GM20000 (cell line): Measurements from ENCODE around the gene PARD3.

Source experiments
- DNase-seq: peaks from one replicate; pipeline ENCODE4 v3.0.0; 2012; ENCODE audit warnings: low spot score
- TF ChIP-seq, protein P1 (sequence below): IDR thresholded peaks from 2 replicates; pipeline ENCODE4 v1.5.1; 2012; ENCODE audit warnings: mild to moderate bottlenecking, control low read depth; ENCODE audit errors: extremely low read depth, missing control alignments

Gene PARD3

GRCh38 chr10:34240039-34240438 is 575.1 kb downstream of the PARD3 start:
- TF ChIP-seq, protein P1, sequence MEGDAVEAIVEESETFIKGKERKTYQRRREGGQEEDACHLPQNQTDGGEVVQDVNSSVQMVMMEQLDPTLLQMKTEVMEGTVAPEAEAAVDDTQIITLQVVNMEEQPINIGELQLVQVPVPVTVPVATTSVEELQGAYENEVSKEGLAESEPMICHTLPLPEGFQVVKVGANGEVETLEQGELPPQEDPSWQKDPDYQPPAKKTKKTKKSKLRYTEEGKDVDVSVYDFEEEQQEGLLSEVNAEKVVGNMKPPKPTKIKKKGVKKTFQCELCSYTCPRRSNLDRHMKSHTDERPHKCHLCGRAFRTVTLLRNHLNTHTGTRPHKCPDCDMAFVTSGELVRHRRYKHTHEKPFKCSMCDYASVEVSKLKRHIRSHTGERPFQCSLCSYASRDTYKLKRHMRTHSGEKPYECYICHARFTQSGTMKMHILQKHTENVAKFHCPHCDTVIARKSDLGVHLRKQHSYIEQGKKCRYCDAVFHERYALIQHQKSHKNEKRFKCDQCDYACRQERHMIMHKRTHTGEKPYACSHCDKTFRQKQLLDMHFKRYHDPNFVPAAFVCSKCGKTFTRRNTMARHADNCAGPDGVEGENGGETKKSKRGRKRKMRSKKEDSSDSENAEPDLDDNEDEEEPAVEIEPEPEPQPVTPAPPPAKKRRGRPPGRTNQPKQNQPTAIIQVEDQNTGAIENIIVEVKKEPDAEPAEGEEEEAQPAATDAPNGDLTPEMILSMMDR, result no peak
- no peak for DNase-seq

DNA sequence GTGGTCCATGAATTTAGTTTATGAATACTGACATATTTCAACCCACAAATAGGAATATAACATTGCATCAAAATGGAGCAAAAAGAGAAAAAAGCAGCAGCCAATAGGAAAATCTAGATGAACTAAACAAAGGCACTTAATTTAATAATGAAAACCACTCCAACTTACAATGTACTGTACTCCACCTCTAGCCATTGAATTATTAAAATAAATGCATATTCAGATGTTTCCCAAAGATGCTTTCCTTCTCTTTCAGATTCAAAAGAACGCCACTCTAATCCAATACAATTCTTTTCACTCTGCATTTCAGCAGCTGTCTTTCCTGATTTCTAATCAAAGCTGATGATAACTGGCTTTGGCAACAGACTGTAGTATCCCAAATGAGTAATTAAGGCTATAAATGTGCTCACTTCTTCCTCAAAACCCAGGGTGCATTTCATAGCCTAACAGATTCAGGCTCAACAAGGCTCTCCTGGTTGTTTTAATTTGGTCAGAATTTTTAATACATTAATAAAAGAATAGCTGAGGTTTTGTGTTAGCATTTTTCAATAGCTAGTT is 577.1 kb downstream of the PARD3 start:
- DNase-seq, result no peak
- TF ChIP-seq, protein P1, result no peak

DNA sequence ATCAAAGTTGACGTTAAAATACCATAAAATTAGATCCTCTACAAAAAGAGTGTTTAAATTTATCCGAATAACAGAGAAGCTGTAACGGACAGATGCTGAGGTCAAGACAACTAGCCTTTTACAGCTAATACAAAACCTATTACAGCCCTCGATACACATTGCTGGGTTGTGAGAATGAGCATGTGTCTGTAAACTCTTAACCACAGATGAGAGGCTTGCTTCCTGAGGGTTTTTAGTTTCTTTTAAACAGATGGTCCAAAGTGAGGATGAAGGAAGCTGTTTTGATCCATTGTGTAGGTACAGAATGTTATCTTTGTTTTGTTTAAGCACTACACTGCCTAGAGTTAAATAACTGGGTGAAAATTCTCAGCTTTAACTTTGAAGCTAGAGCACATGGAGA is 578.2 kb downstream of the PARD3 start:
- no peak for DNase-seq
- TF ChIP-seq, protein P1, result no peak

DNA sequence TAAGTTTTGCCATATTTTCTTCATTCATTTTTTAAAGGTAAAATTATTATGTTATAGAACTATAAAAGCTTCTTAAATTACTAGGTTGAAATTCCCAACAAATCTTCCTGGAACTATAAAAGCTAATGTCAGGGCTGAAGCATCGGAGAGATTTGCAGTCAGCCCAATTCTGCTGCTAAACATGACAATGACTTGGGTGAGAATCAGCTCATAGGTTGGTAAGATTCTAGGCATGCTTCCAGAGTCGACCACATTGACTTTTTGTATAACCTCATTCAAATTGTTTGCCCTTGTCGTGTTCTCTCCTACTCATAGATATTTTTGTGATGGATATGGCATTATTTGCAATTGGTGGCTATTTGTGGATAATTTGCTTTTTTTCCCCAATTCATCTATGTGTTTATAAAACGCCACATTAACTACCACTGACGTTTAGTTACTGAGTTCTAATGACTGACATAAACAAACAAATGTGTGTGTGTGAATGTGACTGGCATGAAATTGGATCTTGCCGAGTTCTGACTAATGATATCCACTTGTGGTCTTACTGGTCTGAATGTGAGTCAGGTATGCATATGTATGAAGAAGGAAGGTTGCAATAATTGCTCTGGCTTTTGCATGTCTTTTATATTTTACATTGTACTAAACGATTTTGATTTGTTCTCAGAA is 579.8 kb downstream of the PARD3 start:
- TF ChIP-seq, protein P1, result no peak
- no peak for DNase-seq

GRCh38 chr10:34232481-34232880 is 582.6 kb downstream of the PARD3 start:
- DNase-seq, result no peak
- TF ChIP-seq, protein P1, result no peak

DNA sequence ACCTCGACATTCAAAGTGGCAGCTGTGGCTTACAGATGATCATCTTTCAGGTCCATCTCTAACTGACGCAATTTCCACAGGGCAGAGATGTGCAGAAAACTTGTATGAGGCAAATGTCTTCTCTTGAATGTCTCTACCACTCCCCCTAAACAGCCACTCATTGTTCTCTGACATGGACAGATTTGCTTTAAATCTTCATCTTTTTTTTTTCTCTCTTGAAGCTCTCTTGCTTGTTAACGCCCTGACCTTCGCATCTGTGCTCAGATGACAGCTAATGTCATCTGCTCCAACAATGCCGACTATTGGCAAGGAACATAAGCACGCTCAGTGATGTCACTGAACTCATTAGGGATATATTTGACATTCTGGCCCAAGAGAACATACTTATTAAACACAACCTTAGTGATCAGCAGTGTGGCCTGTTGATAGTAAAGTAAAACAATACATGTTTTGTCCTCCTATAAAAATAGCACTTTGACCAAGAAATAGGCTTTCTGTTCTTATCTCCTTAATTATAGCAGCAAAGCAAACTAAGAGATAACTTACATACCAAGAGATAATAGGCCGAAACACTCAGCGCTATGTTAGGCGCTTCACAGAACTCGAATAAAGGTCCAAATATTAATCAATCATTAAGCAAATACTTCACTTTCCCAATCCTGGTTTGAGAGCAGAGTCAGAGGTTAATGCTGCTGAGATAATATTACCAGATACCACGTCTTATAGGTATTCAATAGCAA is 583.5 kb downstream of the PARD3 start:
- TF ChIP-seq, protein P1, result no peak
- DNase-seq, result no peak

- DNase-seq, result no peak
- TF ChIP-seq, protein P1, result no peak
Observed at GRCh38 chr10:34229917-34230316, 585.2 kb downstream of the PARD3 start.
